GM21619 (cell line): ENCODE measurements around the gene RASA3.

ENCODE experiments used
- ATAC-seq: cut with Tn5 transposase; IDR thresholded peaks from one replicate; pipeline ENCODE4 v1.9.1; 2021; ENCODE audit not compliant: unreplicated experiment

The RASA3 gene

DNA sequence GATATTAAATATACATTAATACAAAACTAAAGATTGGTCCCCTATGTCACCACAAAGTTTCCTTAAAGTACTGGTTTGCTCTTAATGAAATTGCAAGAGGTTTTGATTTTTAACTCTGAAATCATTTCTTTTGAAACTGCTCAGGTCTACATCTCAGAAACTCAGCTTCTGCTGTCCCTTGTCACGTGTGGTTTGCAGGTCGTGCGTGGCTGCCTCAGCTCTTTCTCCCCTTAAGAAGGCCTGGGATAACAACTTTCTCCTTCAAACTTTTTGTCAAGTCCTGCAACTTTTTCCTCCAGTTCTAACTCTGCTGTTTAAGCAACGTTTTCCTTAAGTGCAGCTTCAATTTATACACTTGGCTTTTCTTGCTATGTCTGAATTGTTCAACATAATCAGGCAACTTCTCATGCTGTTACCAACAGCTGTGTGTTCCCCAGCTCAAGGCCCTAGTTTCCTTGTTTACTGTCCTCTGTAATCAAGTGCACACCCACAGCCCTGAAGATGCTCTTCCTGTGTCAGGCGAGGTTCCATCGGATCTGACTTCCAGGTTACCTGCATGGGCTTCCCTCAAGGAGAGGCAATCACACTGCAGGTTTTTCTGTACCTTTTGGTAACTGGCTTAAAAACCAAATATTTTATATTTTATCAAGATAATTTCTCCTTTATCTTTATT, 172.0 kb downstream of the RASA3 start:
- no peak for ATAC-seq

GRCh38 chr13:113959198-113959597, 173.2 kb downstream of the RASA3 start:
- ATAC-seq: no peak

- no peak for ATAC-seq
Measured at GRCh38 chr13:113958373-113958772, 174.1 kb downstream of the RASA3 start.

DNA sequence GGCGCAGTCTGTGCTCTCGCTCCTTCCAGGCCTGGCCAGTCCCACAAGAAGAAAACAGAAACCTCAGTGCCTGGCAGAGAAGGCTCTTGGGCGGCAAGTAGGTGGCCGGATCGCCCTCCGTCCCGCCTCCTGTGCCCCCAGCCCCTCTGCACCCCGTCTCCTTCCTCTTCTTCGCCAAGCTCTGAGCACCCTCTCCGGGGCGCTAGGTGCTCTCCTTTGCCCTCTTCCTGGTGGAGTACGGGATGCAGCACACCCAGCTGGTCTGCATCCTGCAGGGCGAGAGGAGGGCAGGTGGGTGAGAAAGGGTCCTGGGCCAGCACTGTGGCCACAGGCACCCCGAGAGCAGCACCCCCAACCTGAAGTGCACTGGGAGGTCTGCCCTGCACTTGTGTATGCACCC, 175.9 kb downstream of the RASA3 start:
- no peak for ATAC-seq

DNA sequence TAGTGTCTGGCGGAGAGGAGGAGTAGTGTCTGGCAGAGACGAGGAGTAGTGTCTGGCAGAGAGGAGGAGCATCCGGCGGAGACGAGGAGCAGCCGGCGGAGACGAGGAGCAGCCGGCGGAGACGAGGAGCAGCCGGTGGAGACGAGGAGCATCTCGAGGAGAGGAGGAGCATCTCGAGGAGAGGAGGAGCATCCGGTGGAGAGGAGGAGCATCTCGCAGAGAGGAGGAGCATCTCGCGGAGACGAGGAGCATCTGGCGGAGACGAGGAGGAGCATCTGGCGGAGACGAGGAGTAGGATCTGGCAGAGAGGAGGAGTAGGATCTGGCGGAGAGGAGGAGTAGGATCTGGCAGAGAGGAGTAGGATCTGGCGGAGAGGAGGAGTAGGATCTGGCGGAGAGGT, 176.7 kb downstream of the RASA3 start:
- no peak for ATAC-seq

DNA sequence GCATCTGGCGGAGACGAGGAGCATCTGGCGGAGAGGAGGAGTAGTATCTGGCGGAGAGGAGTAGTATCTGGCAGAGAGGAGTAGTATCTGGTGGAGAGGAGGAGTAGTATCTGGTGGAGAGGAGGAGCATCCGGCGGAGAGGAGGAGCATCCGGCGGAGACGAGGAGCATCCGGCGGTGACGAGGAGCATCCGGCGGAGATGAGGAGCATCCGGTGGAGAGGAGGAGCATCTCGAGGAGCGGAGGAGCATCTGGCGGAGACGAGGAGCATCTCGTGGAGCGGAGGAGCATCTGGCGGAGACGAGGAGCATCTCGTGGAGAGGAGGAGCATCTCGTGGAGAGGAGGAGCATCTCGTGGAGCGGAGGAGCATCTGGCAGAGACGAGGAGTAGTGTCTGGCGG, 177.2 kb downstream of the RASA3 start:
- no peak for ATAC-seq

- ATAC-seq: no peak
Measured at GRCh38 chr13:113954046-113954835, 178.2 kb downstream of the RASA3 start.

DNA sequence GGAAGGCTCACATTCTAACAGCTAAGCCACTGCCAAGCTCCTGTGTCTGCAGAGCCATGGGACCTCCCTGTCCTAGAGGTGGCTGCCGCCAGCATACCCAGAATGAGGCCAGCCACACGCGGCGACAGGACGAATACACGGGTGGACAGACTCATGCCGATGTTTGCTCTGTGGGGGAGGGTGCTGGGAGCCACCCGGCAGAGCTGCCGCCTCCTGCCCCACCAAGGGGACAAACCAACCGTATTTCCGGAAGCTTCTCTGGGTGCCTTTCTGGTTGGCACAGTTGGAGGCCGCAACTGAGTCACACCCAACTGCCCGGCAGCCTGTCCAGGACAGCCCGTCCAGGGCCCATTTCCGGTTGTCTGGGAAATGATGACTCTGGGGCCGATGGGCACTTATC, 178.9 kb downstream of the RASA3 start:
- no peak for ATAC-seq

- ATAC-seq: no peak
Measured at GRCh38 chr13:113952983-113953520, 179.4 kb downstream of the RASA3 start.

- ATAC-seq: no peak
Measured at GRCh38 chr13:113952151-113952982, 180.1 kb downstream of the RASA3 start.

GRCh38 chr13:113951246-113951999, 181.0 kb downstream of the RASA3 start:
- peak; percentile 76 for ATAC-seq

GRCh38 chr13:113950451-113951245, 181.8 kb downstream of the RASA3 start:
- ATAC-seq: peak; percentile 21

- no peak for ATAC-seq
Measured at GRCh38 chr13:113949546-113949945, 182.9 kb downstream of the RASA3 start.

- ATAC-seq: no peak
Measured at GRCh38 chr13:113948034-113948742, 184.2 kb downstream of the RASA3 start.

DNA sequence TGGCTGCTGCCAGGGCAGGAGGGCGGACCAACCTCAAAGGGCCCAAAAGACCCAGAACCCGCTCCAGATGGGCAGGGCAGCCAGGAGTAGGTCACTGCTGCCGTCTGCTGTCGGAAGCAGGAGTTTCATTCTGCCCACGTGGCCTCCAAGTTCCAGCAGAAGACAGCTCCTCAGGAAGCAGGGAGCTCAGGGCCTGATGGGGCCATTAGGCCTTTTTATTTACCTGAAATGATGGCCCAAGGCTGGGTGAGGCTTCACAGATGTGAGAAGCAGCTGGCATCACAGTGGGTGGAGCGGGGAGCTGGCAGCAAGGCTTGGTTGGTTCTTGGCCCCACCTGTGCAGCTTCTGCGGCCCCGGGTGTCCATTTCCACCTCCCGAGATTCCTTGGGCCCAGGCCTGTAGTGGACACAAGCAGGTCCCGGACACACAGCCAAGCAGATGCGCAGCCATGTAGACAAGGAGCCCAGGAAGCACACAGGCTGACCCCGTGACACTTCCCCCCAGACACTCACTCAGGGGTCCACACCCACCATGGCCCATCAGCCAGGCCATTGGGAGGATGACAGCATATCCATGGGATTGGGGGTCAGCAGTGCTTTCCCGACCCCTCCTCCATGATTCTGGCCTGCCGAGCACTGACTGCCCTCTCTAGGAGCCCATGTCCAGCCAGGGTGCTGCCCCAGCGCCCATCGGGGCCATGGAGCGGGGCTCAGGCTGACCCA, 185.0 kb downstream of the RASA3 start:
- no peak for ATAC-seq

- no peak for ATAC-seq
Measured at GRCh38 chr13:113946409-113947181, 185.8 kb downstream of the RASA3 start.

- ATAC-seq: no peak
Measured at GRCh38 chr13:113945857-113946408, 186.5 kb downstream of the RASA3 start.
